Measurements from ENCODE around the gene ST6GALNAC3. TPM values are rescaled to one million over a fixed set of nuclear protein-coding genes. Genes with fewer than 3 reads are reported as not detected.

Gene ST6GALNAC3
- total RNA-seq, 2 experiments from 2014 or later: 0.50 to 1.2 TPM

DNA sequence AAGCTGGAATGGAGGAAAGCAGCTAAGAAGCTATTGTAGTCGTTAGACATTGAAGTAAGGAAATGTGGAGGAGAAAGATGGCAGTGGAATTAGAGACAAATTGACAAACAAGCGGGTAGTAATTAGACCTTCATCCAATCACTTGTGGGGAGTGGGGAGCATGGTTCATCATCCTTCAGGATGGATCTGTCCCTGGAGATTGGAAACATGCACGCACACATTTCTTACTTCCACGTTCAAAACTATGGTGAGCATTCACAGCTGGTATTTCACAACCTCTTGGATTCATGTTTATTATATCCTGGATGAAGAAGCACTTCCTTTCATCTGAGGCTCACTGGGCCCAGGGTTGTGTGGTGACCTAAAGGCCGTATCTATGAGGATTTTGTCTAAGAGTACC is 188.1 kb downstream of the ST6GALNAC3 start:
- Histone ChIP-seq H3K9me3 (ENCODE audit: low read length) (no peaks in the 10 kb centered on the region), H3K4me2 (ENCODE audit: low read length) (no peak overlapping the region), H3K27ac (ENCODE audit: low read depth, low read length, poor library complexity, severe bottlenecking) (no peak overlapping the region), H3K79me2 (ENCODE audit: insufficient read depth, low read depth, low read length) (no peaks in the 10 kb centered on the region), H3K36me3 (ENCODE audit: insufficient read depth, low read length) (no peaks in the 10 kb centered on the region), H3K4me3 (ENCODE audit: low read depth, low read length, poor library complexity, severe bottlenecking) (no peak overlapping the region), H3K9me2 (ENCODE audit: insufficient read depth, low read length) (no peaks in the 10 kb centered on the region), H3K4me1 (ENCODE audit: insufficient read depth, low read length, poor library complexity, severe bottlenecking) (peaks cover 17% of the 10 kb centered on the region), H2AFZ (ENCODE audit: low read length) (no peak overlapping the region), H4K20me1 (ENCODE audit: insufficient read depth, low read length) (no peaks in the 10 kb centered on the region)
- BruUV-seq (replicated peaks): no TSS peak
- TF ChIP-seq EZH2phosphoT487 (IDR thresholded peaks at IDR 0.05; ENCODE audit: borderline replicate concordance, low read depth, low read length): no peak
- TF ChIP-seq, protein P1, sequence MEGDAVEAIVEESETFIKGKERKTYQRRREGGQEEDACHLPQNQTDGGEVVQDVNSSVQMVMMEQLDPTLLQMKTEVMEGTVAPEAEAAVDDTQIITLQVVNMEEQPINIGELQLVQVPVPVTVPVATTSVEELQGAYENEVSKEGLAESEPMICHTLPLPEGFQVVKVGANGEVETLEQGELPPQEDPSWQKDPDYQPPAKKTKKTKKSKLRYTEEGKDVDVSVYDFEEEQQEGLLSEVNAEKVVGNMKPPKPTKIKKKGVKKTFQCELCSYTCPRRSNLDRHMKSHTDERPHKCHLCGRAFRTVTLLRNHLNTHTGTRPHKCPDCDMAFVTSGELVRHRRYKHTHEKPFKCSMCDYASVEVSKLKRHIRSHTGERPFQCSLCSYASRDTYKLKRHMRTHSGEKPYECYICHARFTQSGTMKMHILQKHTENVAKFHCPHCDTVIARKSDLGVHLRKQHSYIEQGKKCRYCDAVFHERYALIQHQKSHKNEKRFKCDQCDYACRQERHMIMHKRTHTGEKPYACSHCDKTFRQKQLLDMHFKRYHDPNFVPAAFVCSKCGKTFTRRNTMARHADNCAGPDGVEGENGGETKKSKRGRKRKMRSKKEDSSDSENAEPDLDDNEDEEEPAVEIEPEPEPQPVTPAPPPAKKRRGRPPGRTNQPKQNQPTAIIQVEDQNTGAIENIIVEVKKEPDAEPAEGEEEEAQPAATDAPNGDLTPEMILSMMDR (conservative IDR thresholded peaks at IDR 0.05; ENCODE audit: low read length): no peak
- POLR2A ChIA-PET: interaction anchor here (1.0 to 1.6 kb wide), 7 partner anchors 9 to 99 kb away, joined by 3 to 5 read pairs (median 3); no protein-coding TSS in a partner anchor
- no peak for DNase-seq (ENCODE audit: low spot score)
- CTCF ChIA-PET (ENCODE audit: unreplicated experiment): no interaction called here
- intact Hi-C loops (cut with micrococcal nuclease; ENCODE audit: unreplicated experiment): no loop called here

DNA sequence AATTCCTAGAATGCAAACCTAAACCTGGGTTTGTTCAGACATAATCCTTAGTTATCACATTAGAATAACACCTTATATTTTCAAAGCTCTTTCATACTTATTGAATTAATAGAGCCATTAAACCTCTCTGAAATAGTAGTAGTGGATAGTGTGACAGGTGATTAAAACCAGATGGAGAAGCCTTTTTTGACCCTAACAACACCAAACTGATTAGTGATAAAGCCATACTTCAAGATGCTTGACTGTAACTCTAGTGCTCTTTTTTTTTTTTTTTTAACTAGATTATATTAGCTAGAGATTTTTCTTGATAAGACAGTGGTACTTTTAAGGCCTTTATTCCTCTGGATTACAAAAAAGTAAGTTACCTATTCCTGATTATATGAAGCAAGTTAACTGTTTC is 190.1 kb downstream of the ST6GALNAC3 start:
- intact Hi-C loops (cut with micrococcal nuclease; ENCODE audit: unreplicated experiment): no loop called here
- no peak for DNase-seq (ENCODE audit: low spot score)
- Histone ChIP-seq H3K4me1 (ENCODE audit: insufficient read depth, low read length, poor library complexity, severe bottlenecking) (peaks cover 37% of the 10 kb centered on the region), H3K79me2 (ENCODE audit: insufficient read depth, low read depth, low read length) (no peaks in the 10 kb centered on the region), H3K36me3 (ENCODE audit: insufficient read depth, low read length) (no peaks in the 10 kb centered on the region), H2AFZ (ENCODE audit: low read length) (no peak overlapping the region), H3K27ac (ENCODE audit: low read depth, low read length, poor library complexity, severe bottlenecking) (no peak overlapping the region), H3K4me2 (ENCODE audit: low read length) (no peak overlapping the region), H3K4me3 (ENCODE audit: low read depth, low read length, poor library complexity, severe bottlenecking) (no peak overlapping the region), H4K20me1 (ENCODE audit: insufficient read depth, low read length) (no peaks in the 10 kb centered on the region), H3K9me3 (ENCODE audit: low read length) (no peaks in the 10 kb centered on the region), H3K9me2 (ENCODE audit: insufficient read depth, low read length) (no peaks in the 10 kb centered on the region)
- BruUV-seq (replicated peaks): no TSS peak
- POLR2A ChIA-PET: interaction anchor here (0.6 to 1.6 kb wide), 9 partner anchors 10 to 55 kb away, joined by 3 to 6 read pairs (median 3); no protein-coding TSS in a partner anchor
- CTCF ChIA-PET (ENCODE audit: unreplicated experiment): no interaction called here
- no peak for TF ChIP-seq EZH2phosphoT487 (IDR thresholded peaks at IDR 0.05; ENCODE audit: borderline replicate concordance, low read depth, low read length)
- TF ChIP-seq, protein P1 (conservative IDR thresholded peaks at IDR 0.05; ENCODE audit: low read length): no peak

DNA sequence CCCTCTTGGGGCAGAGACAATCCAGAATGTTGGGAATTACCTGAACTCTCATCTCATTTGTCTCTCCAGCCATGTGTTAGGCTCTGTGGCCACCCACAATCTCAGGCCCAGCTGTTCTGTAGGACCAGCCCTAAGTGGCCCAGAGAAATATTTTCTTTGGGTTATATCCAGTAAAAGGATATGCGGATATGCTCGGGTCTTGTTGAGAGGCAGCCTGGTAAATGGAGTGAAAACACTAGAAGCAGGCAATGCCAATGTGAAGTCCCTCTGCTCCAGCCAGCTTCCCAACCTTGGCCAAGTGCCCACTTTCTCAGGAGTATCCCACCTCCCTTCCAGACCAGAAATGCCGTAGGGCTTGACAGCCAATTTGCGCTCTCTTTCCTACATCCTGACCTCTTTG is 192.2 kb downstream of the ST6GALNAC3 start:
- H3K4me3 ChIP-seq (ENCODE audit: low read depth, low read length, poor library complexity, severe bottlenecking): no peak overlapping the region
- ChIA-PET CTCF (ENCODE audit: unreplicated experiment) (no interaction called here), POLR2A (interaction anchor here (1.3 to 2.2 kb wide), 3 partner anchors 18 to 37 kb away, joined by 4 to 8 read pairs (median 4); no protein-coding TSS in a partner anchor)
- no peaks in the 10 kb centered on the region for H3K36me3 ChIP-seq (ENCODE audit: insufficient read depth, low read length)
- no peak for TF ChIP-seq EZH2phosphoT487 (IDR thresholded peaks at IDR 0.05; ENCODE audit: borderline replicate concordance, low read depth, low read length)
- TF ChIP-seq, protein P1 (conservative IDR thresholded peaks at IDR 0.05; ENCODE audit: low read length): no peak
- no peaks in the 10 kb centered on the region for H3K9me2 ChIP-seq (ENCODE audit: insufficient read depth, low read length)
- DNase-seq (ENCODE audit: low spot score): no peak
- BruUV-seq (replicated peaks): no TSS peak
- peaks cover 28% of the 10 kb centered on the region for H3K4me1 ChIP-seq (ENCODE audit: insufficient read depth, low read length, poor library complexity, severe bottlenecking)
- H2AFZ ChIP-seq (ENCODE audit: low read length): no peak overlapping the region
- no peaks in the 10 kb centered on the region for H4K20me1 ChIP-seq (ENCODE audit: insufficient read depth, low read length)
- H3K4me2 ChIP-seq (ENCODE audit: low read length): no peak overlapping the region
- H3K79me2 ChIP-seq (ENCODE audit: insufficient read depth, low read depth, low read length): no peaks in the 10 kb centered on the region
- no peak overlapping the region for H3K27ac ChIP-seq (ENCODE audit: low read depth, low read length, poor library complexity, severe bottlenecking)
- H3K9me3 ChIP-seq (ENCODE audit: low read length): no peaks in the 10 kb centered on the region
- intact Hi-C loops (cut with micrococcal nuclease; ENCODE audit: unreplicated experiment): no loop called here

Measured in OCI-LY7 (cell line).